ENCODE results near the gene TMEM220.
A peak's percentile ranks its signal among the peaks of the same experiment; 100 is the strongest.

TMEM220 gene

GRCh38 chr17:10756185-10756584 is 26.4 kb upstream of the TMEM220 start:
- DNase-seq (ENCODE audit: extremely low spot score) = no peak
- POLR2A ChIA-PET = no interaction called here
- CTCF ChIA-PET = no interaction called here
- TF ChIP-seq HDGF (IDR thresholded peaks at IDR 0.05; ENCODE audit: borderline replicate concordance) (no peak), CTBP1 (IDR thresholded peaks at IDR 0.05; ENCODE audit: borderline replicate concordance) (no peak), NFRKB (IDR thresholded peaks at IDR 0.05) (no peak), PKNOX1 (IDR thresholded peaks at IDR 0.05) (no peak), SUZ12 (IDR thresholded peaks at IDR 0.05) (no peak), LEF1 (IDR thresholded peaks at IDR 0.05; ENCODE audit: borderline replicate concordance) (no peak), FOXM1 (IDR thresholded peaks at IDR 0.05; ENCODE audit: borderline replicate concordance) (no peak), FOXA1 (IDR thresholded peaks at IDR 0.05) (no peak)

DNA sequence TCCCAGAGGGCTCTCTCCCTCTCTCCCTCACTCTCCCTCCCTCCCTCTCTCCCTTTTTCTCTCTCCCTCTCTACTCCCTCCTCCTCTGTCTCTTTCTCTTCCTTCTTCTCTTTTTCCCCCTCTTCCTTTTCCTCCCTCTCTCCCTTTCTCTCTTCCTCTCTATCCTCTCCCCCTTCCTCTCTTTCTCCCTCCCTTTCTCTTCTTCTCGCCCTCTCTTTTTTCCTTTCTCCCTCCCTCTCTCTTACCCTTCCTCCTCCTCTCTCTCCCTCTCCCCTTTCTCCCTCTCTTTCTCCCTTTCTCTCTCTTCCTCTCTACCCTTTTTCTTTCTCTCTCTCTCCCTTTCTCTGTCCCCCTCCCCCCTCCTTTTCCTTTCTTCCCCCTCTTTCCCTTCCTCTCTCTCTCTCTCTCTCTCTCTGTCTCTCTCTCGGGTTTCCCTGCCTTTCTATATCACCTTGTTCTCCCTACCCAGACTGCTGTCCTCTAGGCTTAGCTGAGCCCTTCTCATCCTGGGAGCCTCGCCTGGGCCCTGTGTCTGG is 25.8 kb upstream of the TMEM220 start:
- ChIA-PET POLR2A (no interaction called here), CTCF (no interaction called here)
- no peak for TF ChIP-seq FOXA1 (IDR thresholded peaks at IDR 0.05)
- no peak for TF ChIP-seq NFRKB (IDR thresholded peaks at IDR 0.05)
- no peak for TF ChIP-seq BHLHE40 (IDR thresholded peaks at IDR 0.05; ENCODE audit: borderline replicate concordance)
- no peak for TF ChIP-seq SP1 (IDR thresholded peaks at IDR 0.05)
- TF ChIP-seq L3MBTL2 (conservative IDR thresholded peaks at IDR 0.05) = no peak
- no peak for TF ChIP-seq CTBP1 (IDR thresholded peaks at IDR 0.05; ENCODE audit: borderline replicate concordance)
- no peak for TF ChIP-seq SUZ12 (IDR thresholded peaks at IDR 0.05)
- TF ChIP-seq PKNOX1 (IDR thresholded peaks at IDR 0.05) = no peak
- TF ChIP-seq ZNF384 (IDR thresholded peaks at IDR 0.05) = no peak
- TF ChIP-seq TARDBP (IDR thresholded peaks at IDR 0.05) = no peak
- no peak for TF ChIP-seq FOXK2 (IDR thresholded peaks at IDR 0.05)
- TF ChIP-seq ARNT (IDR thresholded peaks at IDR 0.05) = no peak
- TF ChIP-seq ELF4 (IDR thresholded peaks at IDR 0.05) = no peak
- no peak for TF ChIP-seq FOXM1 (IDR thresholded peaks at IDR 0.05; ENCODE audit: borderline replicate concordance)
- no peak for DNase-seq (ENCODE audit: extremely low spot score)

DNA sequence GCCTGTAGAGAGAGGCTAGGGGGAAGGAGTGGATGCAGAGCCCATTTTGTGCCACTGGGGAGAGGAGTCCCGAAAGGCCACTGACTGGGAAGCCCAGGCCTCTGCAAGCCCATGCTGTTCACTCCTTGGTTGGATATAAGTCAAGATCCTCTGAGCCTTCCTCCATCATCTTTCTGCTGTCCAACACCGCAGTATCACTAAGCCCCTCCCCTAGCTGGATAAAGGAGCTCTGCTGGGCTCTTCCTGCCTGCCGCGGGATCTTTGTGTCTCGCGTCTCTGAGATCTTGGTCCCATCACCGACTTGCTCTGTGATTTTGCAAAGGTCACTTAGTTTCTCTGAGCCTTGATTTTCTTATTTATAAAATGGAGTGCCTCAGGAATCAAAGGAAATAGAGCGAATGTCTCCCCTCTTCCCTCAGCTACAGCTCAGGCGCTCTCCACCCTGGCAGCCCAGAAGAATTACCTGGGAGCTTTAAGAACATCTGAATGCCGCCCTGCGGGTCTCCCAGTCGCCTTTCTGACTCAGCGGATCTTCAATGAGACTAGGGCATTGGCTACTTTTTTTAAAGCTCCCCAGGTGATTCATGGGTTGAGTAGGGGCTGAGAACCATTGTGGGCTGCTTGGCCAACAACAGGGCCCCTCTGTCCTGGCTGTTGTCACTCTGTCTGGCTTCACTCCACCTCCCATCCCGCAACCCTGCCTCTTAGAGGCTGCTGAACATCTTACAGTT is 25.2 kb upstream of the TMEM220 start:
- DNase-seq (ENCODE audit: extremely low spot score) = no peak
- TF ChIP-seq LEF1 (IDR thresholded peaks at IDR 0.05; ENCODE audit: borderline replicate concordance) = no peak
- TF ChIP-seq FOXK2 (IDR thresholded peaks at IDR 0.05) = no peak
- TF ChIP-seq SUZ12 (IDR thresholded peaks at IDR 0.05) = no peak
- no peak for TF ChIP-seq FOXM1 (IDR thresholded peaks at IDR 0.05; ENCODE audit: borderline replicate concordance)
- TF ChIP-seq CTBP1 (IDR thresholded peaks at IDR 0.05; ENCODE audit: borderline replicate concordance) = no peak
- POLR2A ChIA-PET = no interaction called here
- CTCF ChIA-PET = no interaction called here

DNA sequence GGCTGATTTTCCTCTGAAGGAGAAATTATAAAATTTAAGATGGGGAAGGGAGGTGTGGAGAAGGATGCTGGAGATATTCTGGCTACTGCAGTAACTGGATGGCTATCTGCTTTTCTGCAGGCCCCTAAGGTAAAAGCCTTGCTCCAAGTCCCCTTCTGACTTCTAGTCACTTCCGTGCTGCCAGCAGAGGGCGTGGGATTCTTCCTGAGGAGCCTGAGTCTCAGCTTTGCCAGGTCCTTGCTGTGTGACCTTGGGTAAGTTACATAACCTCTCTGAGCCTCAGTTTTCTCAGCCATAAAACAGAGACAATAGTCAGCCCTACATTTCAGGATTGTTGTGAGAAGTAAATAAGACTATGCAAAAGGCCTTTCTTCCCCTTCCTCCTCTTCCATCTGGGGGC is 24.3 kb upstream of the TMEM220 start:
- CTCF ChIA-PET = no interaction called here
- no peak for TF ChIP-seq PKNOX1 (IDR thresholded peaks at IDR 0.05)
- TF ChIP-seq CTBP1 (IDR thresholded peaks at IDR 0.05; ENCODE audit: borderline replicate concordance) = no peak
- no peak for TF ChIP-seq FOXA1 (IDR thresholded peaks at IDR 0.05)
- TF ChIP-seq HDGF (IDR thresholded peaks at IDR 0.05; ENCODE audit: borderline replicate concordance) = no peak
- TF ChIP-seq NFRKB (IDR thresholded peaks at IDR 0.05) = no peak
- TF ChIP-seq ARNT (IDR thresholded peaks at IDR 0.05) = no peak
- TF ChIP-seq SUZ12 (IDR thresholded peaks at IDR 0.05) = no peak
- TF ChIP-seq LEF1 (IDR thresholded peaks at IDR 0.05; ENCODE audit: borderline replicate concordance) = no peak
- no peak for TF ChIP-seq SP1 (IDR thresholded peaks at IDR 0.05)
- TF ChIP-seq TARDBP (IDR thresholded peaks at IDR 0.05) = no peak
- no peak for TF ChIP-seq FOXK2 (IDR thresholded peaks at IDR 0.05)
- no peak for TF ChIP-seq L3MBTL2 (conservative IDR thresholded peaks at IDR 0.05)
- no peak for TF ChIP-seq FOXM1 (IDR thresholded peaks at IDR 0.05; ENCODE audit: borderline replicate concordance)
- DNase-seq (ENCODE audit: extremely low spot score) = peak; percentile 55
- POLR2A ChIA-PET = no interaction called here

DNA sequence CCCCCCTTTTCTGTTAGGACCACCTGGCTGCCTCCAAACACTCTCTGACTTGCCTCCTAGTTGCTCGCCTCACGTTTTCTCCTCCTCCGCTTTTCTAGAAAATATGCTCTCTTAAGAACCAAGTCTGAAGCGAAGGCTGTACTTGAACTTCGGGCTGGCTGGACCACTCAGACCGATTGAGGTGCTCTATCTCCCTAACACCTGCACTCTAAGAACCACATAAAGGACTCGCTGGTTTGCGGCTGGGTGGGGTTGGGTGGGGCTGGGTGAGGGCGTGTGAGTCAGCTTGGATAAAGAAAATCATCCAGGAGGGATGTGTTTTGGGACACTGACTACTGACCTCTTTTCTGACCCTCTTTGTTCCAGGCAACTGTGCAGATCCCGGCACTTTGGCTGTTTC is 22.9 kb upstream of the TMEM220 start:
- CTCF ChIA-PET = no interaction called here
- DNase-seq (ENCODE audit: extremely low spot score) = no peak
- POLR2A ChIA-PET = no interaction called here
- no peak for TF ChIP-seq TARDBP (IDR thresholded peaks at IDR 0.05)
- TF ChIP-seq ELF4 (IDR thresholded peaks at IDR 0.05) = no peak
- no peak for TF ChIP-seq LEF1 (IDR thresholded peaks at IDR 0.05; ENCODE audit: borderline replicate concordance)
- no peak for TF ChIP-seq ZNF384 (IDR thresholded peaks at IDR 0.05)

DNA sequence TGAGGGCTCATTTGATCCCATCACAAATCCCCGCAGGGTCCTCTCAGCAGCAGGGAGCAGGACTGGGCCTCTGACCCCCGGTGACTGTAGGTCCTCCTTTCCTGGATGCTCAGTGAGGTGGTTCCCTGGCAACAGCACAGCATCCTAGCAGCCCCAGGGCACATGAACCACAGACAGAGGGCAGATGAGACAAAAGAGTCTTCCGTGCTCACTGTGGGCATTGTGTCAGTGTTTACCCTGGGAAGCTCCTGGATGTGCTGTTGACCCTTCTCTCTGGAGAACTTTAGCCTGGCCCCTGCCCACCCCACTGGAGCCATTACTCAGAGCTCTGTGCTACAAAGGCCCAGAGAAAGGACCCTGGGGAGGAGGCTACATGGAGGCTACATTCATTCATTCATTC is 21.7 kb upstream of the TMEM220 start:
- no peak for TF ChIP-seq PKNOX1 (IDR thresholded peaks at IDR 0.05)
- no peak for TF ChIP-seq SP1 (IDR thresholded peaks at IDR 0.05)
- POLR2A ChIA-PET = no interaction called here
- DNase-seq (ENCODE audit: extremely low spot score) = no peak
- CTCF ChIA-PET = no interaction called here

Data from HEK293T (cell line).